Activated T-cell treated with anti-CD3 and anti-CD28 coated beads, Interleukin-2, amount 50 U/mL, for 4 hours (primary cell): ENCODE results near the gene ADAMTS18. TPM values are rescaled to one million over a fixed set of nuclear protein-coding genes. Genes with fewer than 3 reads are reported as not detected.

ENCODE experiments used
- ATAC-seq, 2 donors: fragments of 200-7000 bp; cut with Tn5 transposase; one replicate each; pipeline ENCODE4 v1.10.0; 2021
- DNase-seq: peaks from one replicate; pipeline ENCODE4 v3.0.0-alpha.2; 2020
- H3K27me3 Mint-ChIP-seq: one replicate; pipeline ENCODE4 v1.8.0; 2021; ENCODE audit warnings: low read depth, mixed read lengths
- H3K36me3 Mint-ChIP-seq: one replicate; pipeline ENCODE4 v1.8.0; 2022; ENCODE audit warnings: mixed read lengths; ENCODE audit not compliant: insufficient read depth
- H3K4me1 Mint-ChIP-seq: one replicate; pipeline ENCODE4 v1.8.0; 2021; ENCODE audit warnings: low read depth, mixed read lengths
- H3K4me3 Mint-ChIP-seq: one replicate; pipeline ENCODE4 v1.8.0; 2021; ENCODE audit warnings: mild to moderate bottlenecking, moderate library complexity, mixed read lengths
- H3K9me3 Mint-ChIP-seq: one replicate; pipeline ENCODE4 v1.8.0; 2021; ENCODE audit warnings: mixed read lengths
- total RNA-seq, 3 donors: library from RNA; stranded (reverse); gene quantifications; one replicate each; pipeline ENCODE4 v1.2.1, GENCODE V29; 2021

Gene ADAMTS18
- total RNA-seq, 3 donors from 2014 or later = not detected

GRCh38 chr16:77233799-77234519 is 200.9 kb downstream of the ADAMTS18 start:
- H3K4me3 Mint-ChIP-seq = no peak overlapping the region
- H3K9me3 Mint-ChIP-seq = no peaks in the 10 kb centered on the region
- H3K4me1 Mint-ChIP-seq = peaks cover 6% of the 10 kb centered on the region
- peaks cover 14% of the 10 kb centered on the region for H3K27me3 Mint-ChIP-seq
- ATAC-seq = no peak
- DNase-seq = no peak
- H3K36me3 Mint-ChIP-seq = no peaks in the 10 kb centered on the region

Other genes starting within 250 kb of the ADAMTS18 start
- gene MON1B, start 243.8 kb downstream of the ADAMTS18 start, total RNA-seq = 10 to 100 TPM; 67.6 to 71.3 (median 70.0) TPM
- 1 to 10 TPM; 1.2 to 1.6 (median 1.3) TPM for gene SYCE1L, start 235.6 kb downstream of the ADAMTS18 start, total RNA-seq